GM18499 (cell line): ENCODE results near the gene PPM1H.
"Not testable (repeated sequence)": the region's sequence is repeated elsewhere in the genome, so short reads cannot be mapped to it uniquely, and the experiment has no call there.

Experiments used
- ATAC-seq: cut with Tn5 transposase; IDR thresholded peaks from one replicate; pipeline ENCODE4 v1.9.1; 2021; ENCODE audit warnings: moderate number of reproducible peaks; ENCODE audit not compliant: insufficient read depth, unreplicated experiment

Gene PPM1H

DNA sequence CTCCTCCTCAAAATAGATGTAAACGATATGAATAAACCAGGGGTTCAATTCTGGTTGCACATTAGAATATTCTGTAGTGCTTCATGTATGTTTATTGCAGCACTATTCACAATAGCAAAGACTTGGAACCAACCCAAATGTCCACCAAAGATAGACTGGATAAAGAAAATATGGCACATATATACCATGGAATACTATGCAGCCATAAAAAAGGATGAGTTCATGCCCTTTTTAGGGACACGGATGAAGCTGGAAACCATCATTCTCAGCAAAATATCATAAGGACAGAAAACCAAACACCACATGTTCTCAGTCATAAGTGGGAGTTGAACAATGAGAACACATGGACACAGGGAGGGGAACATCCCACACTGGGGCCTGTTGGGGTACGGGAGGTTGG, 55.7 kb downstream of the PPM1H start:
- ATAC-seq = not testable (repeated sequence)

DNA sequence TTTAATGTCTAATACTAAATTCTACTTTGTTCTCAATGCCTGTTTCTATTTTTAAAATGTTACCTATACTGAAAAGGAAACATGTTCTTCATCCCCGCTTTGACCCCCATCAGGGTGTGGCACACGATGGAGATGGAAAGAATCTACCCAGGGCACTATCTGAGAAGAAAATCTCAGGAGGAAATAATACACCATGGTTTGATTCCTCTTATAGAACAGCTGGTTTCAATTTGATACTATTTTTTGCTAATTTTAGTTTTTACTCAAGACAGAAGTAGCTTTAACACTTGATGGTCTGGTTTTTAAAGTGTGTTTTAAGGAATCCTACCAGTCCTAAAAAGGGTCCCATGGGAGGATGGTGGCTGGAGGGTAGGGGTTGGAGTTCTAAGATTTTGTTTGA, 56.7 kb downstream of the PPM1H start:
- no peak for ATAC-seq

DNA sequence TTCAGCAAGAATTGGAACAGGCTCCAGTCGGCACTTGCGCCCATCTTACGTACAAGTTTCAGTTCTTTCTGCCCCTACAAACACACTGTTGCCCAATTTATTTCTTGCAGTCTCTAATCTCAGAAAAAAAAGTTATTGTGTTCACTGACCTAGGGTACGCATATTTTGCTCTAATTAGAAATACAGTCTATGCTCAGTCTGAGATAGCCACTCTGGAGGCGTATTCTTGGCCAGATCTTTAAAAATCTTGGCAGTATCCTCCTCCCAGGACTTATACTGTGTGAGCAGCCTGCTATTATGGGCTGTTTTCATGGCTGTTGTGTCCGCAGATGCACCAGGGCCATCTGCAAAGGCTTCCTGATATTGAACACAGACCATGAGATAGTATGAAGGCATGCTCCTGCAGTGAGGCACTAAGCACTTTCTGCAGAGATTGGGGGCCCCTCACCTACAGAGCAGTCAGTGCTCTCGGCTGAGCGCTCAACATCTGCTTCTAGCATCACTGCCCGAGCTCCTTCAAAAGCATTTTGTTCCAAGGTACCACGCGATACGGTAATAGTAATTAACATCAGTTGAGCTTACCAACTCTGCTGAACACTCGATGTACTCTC, 57.9 kb downstream of the PPM1H start:
- ATAC-seq = no peak

DNA sequence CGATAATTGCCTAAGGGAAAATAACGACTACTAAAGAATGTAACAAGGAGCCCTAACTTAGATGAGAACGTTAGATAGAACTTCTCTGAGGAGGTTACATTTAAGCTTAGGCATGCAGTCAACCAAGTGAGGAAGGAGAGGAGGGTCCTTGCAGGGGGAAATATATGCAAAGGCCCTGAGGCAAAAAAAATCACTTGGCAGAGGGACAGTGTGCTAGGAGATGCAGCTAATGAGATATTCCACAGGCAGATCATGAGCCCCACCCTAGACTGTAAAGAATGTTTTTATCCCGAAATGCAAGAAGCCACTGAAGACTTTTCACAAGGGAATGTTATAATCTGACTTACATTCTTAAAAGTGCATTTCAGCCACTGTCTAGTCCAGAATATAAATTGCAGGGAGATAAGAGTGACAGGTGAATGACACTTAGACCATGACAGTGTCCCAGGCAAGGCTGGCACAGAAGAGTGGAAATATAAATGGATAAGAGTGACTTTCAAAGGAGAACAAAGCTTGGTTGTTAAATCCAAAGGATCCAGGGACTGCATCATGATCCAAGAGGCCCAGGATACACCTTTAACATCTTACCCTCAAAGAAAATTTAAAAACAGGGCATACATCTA, 61.0 kb downstream of the PPM1H start:
- ATAC-seq = no peak

DNA sequence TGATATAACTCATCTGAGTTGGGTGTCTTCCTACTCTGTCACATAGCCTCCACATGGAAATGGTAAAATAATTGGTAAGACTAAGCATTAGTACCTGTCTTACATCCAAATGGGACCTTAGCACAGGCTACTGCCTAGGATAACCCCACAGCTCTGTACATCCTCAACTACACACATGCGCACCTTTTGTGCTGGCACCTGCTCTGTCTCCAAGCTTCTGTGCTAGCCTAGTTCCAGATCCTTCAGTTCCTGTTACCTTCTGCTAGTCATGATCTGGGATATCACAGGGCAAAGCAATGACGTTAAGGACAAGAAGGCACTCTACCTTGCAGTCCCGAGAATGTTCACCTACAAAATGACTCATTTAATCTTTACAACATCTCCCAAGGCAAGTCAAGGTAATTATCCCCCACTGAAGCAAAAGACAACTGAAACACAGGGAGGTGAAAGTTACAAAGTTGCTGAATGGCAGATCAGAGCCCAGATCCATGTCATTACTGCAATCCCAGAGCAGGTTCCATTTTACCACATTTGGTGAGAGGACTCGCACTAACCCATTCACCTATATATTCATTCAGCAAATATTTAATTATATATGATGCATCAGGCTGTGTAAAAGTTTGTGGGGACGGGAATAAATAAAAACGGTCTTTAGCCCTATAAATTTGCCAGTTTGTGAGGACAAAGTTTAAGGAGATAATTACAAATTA, 61.7 kb downstream of the PPM1H start:
- ATAC-seq = no peak

DNA sequence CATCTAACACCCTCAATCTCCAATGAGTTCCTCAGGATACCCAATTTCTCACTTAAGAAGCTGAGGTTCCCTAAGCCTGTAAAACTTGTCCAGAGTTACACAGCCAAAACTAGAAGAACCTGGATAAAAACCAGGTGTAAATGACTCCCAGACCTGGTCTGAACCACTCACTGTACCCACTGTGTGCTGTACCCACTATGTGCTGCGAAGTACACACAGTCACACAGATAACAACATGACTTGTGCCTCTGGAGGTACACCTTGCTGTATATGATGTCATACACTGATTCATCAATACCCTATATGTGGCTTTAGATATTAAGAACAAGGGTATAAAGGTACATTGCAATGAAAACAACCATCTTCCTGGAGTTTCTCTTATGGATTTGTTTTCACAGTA, 66.1 kb downstream of the PPM1H start:
- no peak for ATAC-seq

DNA sequence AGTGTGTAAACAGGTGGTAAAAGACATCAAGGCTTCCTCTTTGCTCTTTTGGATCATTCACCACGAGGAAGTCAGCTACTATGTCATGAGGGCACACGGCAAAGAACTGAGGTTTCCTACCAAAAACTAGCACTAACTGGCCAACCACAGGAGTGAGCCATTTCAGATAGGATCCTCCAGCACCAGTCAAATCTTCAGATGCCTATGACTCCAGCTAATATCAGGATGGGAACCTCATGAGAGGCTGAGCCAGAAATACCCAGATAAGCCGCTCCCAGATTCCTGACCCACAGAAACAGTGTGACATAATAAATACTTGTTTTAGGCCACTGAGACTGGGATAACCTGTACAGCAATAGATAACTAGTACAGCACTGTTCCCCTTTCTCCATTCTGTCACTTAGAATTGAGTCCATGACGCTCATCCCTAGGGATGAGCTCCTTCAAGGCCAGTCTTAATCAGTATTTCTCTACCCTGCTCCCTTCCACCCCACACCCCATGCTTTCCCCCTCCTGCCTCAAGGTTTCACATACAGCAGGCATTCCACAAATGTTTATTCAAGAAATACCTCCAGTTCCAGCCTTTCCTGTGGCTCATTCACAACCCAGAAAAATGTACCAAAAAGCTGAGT, 68.4 kb downstream of the PPM1H start:
- no peak for ATAC-seq

DNA sequence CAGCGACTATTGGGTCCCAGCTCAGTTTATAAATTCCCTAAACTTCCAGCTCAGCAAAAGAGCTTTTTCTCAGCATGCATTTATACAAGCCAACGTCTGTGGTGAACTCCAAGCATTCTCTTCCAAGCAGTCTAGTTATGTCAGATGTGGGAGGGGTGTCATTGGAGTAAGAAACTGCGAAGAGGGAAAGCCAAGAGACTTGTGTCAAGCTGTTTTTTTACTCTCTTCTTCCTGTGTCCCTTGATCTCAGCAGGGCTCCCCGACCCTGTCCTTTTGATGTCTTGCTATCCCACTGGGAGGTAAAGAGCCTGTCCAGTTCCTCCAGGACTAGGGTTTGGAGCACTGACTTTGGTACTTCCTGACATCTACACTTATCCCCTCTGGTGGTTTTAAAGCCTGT, 69.0 kb downstream of the PPM1H start:
- no peak for ATAC-seq

DNA sequence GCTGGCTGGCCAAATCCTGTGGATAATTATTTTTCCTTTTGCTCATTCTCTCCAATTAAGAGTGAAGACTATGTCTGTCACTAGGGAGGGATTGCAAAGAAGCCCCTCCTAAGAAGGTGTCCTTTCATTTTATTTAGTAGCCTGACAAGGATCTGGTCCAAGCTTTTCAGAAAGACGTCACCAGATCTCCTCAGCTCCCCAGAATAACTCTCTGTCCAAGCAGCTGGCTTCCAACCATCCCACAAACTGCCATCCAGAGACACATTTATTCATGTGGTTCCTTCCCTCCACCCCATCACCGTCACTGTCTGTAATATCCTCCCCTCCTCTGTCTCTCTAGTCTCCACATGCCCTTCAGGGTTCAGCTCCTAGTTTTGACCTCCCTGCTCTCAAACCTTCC, 69.9 kb downstream of the PPM1H start:
- no peak for ATAC-seq

DNA sequence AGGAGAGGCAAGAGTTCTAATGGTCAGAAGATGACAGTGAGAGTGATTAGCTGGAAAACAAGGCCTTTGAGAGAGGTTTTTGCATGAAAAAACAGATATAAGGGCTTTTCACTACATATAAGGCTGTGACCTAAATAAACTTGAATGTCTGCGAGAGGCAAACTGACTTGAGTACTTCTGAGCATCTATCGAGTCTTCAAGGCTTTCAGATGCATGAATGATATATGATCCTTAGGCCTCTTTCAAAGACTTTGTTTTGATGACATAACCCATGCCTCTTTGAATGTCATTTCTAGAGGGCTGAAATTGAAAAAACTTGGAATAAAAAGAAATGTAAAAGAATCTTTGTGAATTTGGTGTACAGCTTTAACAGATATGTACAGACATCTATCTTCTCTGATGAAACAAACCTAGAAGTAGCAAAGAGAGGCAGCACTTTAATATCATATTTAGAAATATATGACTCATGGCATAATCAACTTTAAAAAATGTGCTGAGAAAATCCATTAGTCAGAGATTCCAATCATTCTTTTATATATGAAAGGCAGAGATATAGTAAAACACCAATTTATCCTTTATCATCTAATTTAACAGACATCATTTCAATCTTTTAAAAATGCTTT, 72.6 kb downstream of the PPM1H start:
- no peak for ATAC-seq

DNA sequence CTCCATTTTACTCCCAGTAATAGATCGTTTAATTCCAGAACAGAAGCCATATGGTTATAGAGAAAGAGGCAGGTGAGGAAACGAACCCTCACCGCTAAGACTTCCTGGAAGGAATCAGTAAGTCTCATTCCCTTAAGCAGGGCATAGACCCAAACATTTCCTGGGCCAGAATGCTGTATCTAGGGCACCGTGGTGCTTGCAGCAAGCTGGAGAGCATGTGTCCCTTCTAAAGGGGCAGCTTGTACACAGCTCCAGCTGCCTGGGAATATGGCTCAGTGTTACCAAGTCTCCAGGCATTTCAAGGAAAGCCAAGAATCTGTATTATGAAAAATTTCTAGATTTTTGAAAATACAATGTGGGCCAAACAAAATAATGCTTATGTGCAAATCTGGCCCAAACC, 73.4 kb downstream of the PPM1H start:
- ATAC-seq = no peak

DNA sequence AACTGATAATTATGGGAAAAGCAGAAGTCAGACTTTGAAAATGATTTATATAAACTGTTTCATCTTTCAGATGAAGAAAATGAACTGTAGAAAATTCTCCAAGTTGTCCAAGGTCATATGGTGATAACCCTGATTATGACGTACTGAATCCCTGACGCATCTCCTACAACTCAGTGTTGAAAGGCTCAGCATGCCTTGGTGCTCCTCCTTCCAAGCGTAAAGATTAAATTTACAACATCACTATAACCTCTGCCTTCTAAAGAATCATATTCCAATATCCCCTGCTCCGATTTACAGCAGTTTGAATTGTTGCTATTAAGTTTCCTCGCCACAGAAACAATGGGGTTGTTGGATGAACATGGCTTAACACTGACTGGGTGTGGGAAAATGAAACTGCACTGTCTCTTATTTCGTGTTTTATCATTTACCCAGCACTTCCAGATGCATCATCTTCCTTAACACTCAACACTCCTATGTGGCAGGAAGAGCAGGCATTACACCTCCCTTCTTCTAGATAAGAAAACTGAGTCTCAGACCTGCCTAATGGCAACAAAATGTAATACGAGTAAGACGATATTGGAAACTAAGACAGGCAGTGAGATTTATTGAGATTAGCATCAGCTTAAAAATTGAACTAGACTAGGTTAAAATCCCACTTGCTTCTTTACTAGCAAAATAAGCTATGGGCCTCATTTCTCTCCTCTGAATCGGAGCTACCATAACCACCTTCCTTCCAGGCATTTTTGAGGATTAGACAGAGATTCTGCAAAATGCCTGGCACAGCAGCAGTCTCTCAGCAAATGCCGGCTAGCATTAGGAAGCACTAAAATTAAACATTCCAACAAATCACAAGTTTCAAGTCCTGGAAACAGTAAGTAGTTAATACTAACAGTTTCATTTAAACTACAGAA, 74.2 kb downstream of the PPM1H start:
- no peak for ATAC-seq

DNA sequence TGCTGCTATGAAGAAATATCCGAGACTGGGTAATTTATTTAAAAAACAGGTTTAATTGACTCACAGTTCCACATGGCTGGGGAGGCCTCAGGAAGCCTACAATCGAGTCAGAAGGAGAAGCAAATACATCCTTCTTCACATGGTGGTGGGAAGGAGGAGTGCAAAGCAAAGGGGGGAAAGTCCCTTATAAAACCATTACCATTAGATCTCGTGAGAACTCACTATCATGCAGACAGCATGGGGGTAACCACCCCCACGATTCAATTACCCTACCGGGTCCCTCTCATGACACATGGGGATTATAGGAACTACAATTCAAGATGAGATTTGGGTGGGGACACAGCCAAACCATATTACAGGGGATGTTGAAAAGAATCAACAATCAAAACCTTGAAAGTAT, 74.9 kb downstream of the PPM1H start:
- ATAC-seq = no peak

DNA sequence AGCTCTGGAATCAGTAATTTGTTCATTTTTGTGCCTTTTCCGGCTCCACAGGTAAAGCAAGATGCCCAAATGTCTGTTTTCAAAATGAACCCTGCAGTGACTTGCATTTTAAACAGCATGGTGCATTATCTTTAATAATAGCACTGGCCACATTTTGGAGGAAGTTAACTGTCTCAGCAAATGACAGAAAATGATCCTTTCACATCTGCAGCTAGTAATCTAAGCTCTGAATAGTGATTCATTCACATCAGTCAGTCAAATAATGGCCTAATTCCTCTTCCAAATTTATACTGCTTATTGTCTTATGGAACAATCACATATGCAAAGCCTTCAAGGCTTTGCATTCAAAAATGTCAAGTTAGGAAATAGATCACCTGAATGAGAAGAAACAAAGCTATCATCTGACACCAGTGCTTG, 75.6 kb downstream of the PPM1H start:
- no peak for ATAC-seq

DNA sequence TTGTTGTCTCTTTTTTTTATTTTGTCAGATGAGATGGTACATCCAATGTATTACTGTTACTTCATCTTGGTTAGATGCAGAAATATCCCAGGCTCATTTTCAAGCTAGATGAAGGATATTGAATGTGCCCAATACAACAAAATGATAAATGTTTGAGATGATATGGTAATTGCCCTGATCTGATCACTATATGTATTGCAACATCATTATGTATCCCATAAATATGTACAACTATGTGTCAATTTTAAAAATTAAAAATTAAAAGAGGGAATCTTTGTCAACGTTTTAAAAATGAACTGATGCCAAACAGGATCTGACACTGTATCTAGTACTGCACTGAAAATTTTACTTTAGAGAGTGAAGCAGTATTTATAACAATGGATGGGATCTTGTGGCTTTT, 78.5 kb downstream of the PPM1H start:
- ATAC-seq = no peak

DNA sequence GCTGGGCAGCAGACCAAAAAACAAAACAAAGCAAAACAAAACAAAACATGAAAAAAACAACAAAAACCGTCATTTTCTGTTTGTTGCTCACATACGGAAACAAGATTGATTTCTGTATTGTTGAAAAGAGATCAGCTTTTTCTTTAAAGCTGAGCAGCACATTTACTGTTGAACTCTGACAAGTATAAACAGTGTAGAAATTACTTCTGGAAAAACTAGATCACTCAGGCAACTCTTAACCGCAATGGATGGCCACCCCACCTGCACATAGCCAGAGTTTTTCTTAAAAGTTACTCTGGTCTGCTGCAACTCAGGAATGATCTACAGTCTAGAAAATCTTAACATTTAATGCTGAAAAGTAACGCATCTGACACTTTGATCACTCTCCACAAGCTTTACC, 80.9 kb downstream of the PPM1H start:
- ATAC-seq = no peak

DNA sequence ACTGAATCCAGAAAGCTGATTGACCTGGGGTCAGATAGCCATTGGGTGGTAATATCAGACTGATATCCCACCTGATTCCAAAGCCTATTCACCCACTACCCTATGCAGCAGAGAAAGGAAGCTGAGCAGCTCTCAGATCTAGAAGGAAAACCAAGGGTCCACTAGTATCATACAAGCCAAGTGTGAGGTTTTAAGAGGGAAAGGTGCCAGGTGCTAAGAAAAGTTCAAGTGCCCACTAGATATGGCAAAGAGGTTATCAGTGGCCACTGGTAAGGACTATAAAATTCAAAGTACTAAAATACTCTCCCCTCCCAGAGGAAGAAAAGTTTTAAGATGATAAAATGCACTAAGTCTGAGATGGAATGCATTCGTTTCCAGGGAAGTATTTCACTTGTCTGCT, 85.6 kb downstream of the PPM1H start:
- ATAC-seq = no peak

DNA sequence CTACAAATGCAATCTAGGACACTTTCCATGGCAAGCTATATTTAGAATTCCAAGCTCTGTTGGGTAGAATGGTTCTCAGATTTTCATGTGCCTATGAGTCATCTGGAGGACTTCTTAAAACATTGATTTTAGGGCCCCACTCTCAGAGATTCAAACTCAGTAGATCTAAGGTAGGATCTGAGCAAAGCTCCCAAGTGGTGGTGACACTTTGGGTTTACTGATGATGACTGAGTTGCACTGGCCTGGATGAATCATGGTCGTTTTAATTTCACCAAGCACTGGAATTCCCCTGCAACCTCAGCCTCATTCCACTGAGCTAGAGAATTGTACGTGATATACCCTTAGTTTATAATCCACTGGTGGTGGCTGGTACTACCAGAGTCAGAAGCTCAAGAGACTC, 86.5 kb downstream of the PPM1H start:
- peak; percentile 52 for ATAC-seq

DNA sequence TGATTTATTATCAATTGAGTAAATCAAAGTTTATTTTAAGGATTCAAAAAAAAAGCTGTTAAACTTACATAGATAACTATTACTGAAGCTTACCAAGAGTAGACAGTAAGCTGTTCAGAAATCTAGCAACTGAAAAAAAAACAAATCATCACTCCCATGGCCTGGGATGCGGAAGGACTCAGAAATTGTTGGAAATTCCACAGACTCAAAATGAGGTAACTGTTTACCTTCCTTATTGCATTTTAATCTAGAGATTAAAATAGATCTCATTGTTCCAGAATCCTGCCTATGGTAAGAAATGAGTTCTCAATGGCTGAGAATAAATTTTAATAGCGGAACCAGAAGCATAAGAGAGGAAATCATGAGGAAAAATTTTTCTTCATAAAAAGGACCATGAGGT, 87.2 kb downstream of the PPM1H start:
- no peak for ATAC-seq

DNA sequence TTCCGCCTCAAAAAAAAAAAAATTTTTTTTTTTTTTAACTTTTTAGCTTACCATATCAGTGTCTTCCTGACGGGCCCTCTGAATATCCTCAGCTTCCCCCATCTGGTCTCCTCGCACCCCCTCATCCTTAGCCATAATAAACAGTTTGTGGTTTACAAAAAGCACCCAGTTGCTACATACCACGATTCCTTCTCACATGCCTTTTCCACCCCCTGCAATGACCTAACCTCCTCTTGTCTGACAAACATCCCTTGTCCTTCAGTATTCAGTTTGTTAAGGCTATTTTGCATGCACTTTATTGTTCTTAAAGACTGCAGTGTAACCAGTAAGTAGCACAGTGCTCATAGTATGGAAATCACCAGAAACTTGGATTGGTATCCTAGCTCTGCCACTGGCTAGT, 88.5 kb downstream of the PPM1H start:
- ATAC-seq = no peak
